ENCODE data around the gene ALKBH6. TPM values are rescaled to one million over a fixed set of nuclear protein-coding genes. Genes with fewer than 3 reads are reported as not detected.
"Not testable (repeated sequence)": the region's sequence is repeated elsewhere in the genome, so short reads cannot be mapped to it uniquely, and the experiment has no call there.

ALKBH6 gene
- total RNA-seq, 1 donor from 2014 or later: 4.7 TPM

- no peak overlapping the region for H3K27ac ChIP-seq (ENCODE audit: low read depth, low read length)
- no peak overlapping the region for H3K4me3 ChIP-seq (ENCODE audit: low read length in 3 of 3)
- peaks cover 8 to 21% (median 11%) of the 10 kb centered on the region in 3 donors for H3K4me1 ChIP-seq (ENCODE audit: control insufficient read depth in 3 of 3, insufficient read depth in 3 of 3, low read length in 3 of 3)
- peak overlapping the region in 1 of 3 donors; percentile 20 for H3K9ac ChIP-seq (ENCODE audit: low read depth in 1 of 3, low read length in 3 of 3)
- H3K9me3 ChIP-seq (ENCODE audit: control insufficient read depth in 3 of 3, low read length in 3 of 3): no peaks in the 10 kb centered on the region
- H3K27me3 ChIP-seq (ENCODE audit: control insufficient read depth in 3 of 3, insufficient read depth in 3 of 3, low read length in 3 of 3): no peaks in the 10 kb centered on the region
- no peaks in the 10 kb centered on the region for H3K36me3 ChIP-seq (ENCODE audit: control insufficient read depth in 3 of 3, insufficient read depth in 3 of 3, low read length in 3 of 3)
Measured at GRCh38 chr19:36051236-36051635, 37.2 kb upstream of the ALKBH6 start.

DNA sequence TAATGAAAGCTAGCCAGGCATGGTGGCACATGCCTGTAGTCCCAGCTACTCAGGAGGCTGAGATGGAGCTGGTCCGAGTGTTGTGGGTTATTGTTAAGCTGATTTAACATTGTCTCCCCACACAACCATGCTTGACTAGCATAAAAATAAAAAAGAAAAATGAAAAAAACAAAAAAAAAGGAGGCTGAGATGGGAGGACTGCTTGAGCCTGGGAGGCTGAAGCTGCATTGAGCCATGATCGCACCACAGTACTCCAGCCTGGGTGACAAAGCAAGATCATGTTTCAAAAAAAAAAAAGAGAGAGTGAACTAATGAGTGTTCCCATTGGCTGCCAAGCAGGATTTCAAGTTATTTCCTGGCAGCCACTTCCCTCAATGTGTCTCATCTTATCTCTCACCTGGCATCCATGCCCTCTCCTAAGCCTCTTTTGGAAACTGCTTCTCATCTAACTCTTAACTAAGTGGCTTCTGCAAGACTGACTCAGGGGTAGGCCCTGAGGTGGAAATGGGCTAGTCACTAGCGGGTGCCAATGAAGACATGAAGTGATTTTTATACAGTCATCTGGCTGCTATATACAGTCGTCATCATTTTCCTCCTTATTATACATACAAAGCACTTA, 35.2 kb upstream of the ALKBH6 start:
- H3K27ac ChIP-seq (ENCODE audit: low read depth, low read length): no peak overlapping the region
- H3K4me3 ChIP-seq (ENCODE audit: low read length in 3 of 3): no peak overlapping the region
- H3K9me3 ChIP-seq (ENCODE audit: control insufficient read depth in 3 of 3, low read length in 3 of 3): no peaks in the 10 kb centered on the region
- H3K27me3 ChIP-seq (ENCODE audit: control insufficient read depth in 3 of 3, insufficient read depth in 3 of 3, low read length in 3 of 3): no peaks in the 10 kb centered on the region
- H3K36me3 ChIP-seq (ENCODE audit: control insufficient read depth in 3 of 3, insufficient read depth in 3 of 3, low read length in 3 of 3): no peaks in the 10 kb centered on the region
- no peak overlapping the region for H3K9ac ChIP-seq (ENCODE audit: low read depth in 1 of 3, low read length in 3 of 3)
- peaks cover 0 to 12% (median 4%) of the 10 kb centered on the region in 3 donors for H3K4me1 ChIP-seq (ENCODE audit: control insufficient read depth in 3 of 3, insufficient read depth in 3 of 3, low read length in 3 of 3)

- Histone ChIP-seq H3K9ac (ENCODE audit: low read depth in 1 of 3, low read length in 3 of 3) (no peak overlapping the region), H3K9me3 (ENCODE audit: control insufficient read depth in 3 of 3, low read length in 3 of 3) (no peaks in the 10 kb centered on the region), H3K36me3 (ENCODE audit: control insufficient read depth in 3 of 3, insufficient read depth in 3 of 3, low read length in 3 of 3) (no peaks in the 10 kb centered on the region), H3K27me3 (ENCODE audit: control insufficient read depth in 3 of 3, insufficient read depth in 3 of 3, low read length in 3 of 3) (no peaks in the 10 kb centered on the region), H3K27ac (ENCODE audit: low read depth, low read length) (no peak overlapping the region), H3K4me1 (ENCODE audit: control insufficient read depth in 3 of 3, insufficient read depth in 3 of 3, low read length in 3 of 3) (peaks cover 0 to 6% (median 2%) of the 10 kb centered on the region in 3 donors), H3K4me3 (ENCODE audit: low read length in 3 of 3) (no peak overlapping the region)
Measured at GRCh38 chr19:36047835-36048234, 33.8 kb upstream of the ALKBH6 start.

DNA sequence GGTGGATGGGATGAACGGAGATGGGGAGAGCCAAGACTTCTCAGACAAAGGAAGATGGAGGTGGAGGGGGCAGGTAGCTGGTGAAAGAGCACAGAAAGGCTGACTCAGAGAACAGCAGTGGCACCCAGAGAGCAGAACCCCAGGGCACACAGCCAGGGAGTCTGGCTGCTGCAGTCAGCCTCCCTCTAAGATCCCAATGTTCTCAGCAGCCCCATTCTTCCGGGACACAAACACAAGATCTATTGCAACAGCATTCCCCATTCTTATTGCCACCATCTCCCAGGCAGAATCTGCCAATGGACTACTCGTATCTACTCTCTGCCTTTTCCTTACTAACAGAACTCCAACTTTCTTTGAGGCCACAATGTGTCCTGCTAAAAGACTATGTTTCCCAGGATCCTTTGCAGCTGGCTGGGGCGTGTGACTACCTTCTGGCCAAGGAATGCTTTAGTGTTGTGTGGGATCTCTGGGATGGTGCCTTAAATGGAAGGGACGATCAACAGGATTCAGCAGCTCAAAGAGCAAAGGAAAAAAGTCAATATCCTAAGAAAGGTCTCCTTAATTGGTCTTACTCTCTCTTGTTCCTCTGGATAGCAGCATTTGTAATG, 32.5 kb upstream of the ALKBH6 start:
- Histone ChIP-seq H3K36me3 (ENCODE audit: control insufficient read depth in 3 of 3, insufficient read depth in 3 of 3, low read length in 3 of 3) (no peaks in the 10 kb centered on the region), H3K27ac (ENCODE audit: low read depth, low read length) (no peak overlapping the region), H3K9me3 (ENCODE audit: control insufficient read depth in 3 of 3, low read length in 3 of 3) (no peaks in the 10 kb centered on the region), H3K9ac (ENCODE audit: low read depth in 1 of 3, low read length in 3 of 3) (no peak overlapping the region), H3K4me1 (ENCODE audit: control insufficient read depth in 3 of 3, insufficient read depth in 3 of 3, low read length in 3 of 3) (peaks cover 0 to 3% (median 0%) of the 10 kb centered on the region in 3 donors), H3K4me3 (ENCODE audit: low read length in 3 of 3) (no peak overlapping the region), H3K27me3 (ENCODE audit: control insufficient read depth in 3 of 3, insufficient read depth in 3 of 3, low read length in 3 of 3) (no peaks in the 10 kb centered on the region)

DNA sequence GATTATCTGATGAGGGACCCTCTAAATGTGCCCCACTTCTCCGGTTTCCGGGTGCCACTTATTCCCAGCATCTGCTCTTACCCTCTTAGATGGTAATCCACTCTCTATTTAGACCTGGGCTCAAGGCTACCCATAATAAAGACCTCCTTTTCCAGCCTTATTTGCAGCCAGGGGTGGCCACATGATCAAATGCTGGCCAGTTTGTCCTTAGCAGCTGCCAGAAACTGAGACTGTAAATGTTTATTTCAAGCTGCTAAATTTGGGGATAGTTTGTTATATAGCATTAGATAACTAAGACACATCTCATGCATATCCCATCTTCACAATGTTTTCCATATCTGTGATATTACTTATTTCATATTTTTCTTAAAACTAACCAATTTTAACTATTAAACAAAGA, 29.9 kb upstream of the ALKBH6 start:
- Histone ChIP-seq H3K27ac (ENCODE audit: low read depth, low read length) (no peak overlapping the region), H3K9me3 (ENCODE audit: control insufficient read depth in 3 of 3, low read length in 3 of 3) (no peaks in the 10 kb centered on the region), H3K4me3 (ENCODE audit: low read length in 3 of 3) (no peak overlapping the region), H3K27me3 (ENCODE audit: control insufficient read depth in 3 of 3, insufficient read depth in 3 of 3, low read length in 3 of 3) (no peaks in the 10 kb centered on the region), H3K4me1 (ENCODE audit: control insufficient read depth in 3 of 3, insufficient read depth in 3 of 3, low read length in 3 of 3) (no peaks in the 10 kb centered on the region), H3K9ac (ENCODE audit: low read depth in 1 of 3, low read length in 3 of 3) (no peak overlapping the region), H3K36me3 (ENCODE audit: control insufficient read depth in 3 of 3, insufficient read depth in 3 of 3, low read length in 3 of 3) (peaks cover 0 to 2% (median 2%) of the 10 kb centered on the region in 3 donors)

DNA sequence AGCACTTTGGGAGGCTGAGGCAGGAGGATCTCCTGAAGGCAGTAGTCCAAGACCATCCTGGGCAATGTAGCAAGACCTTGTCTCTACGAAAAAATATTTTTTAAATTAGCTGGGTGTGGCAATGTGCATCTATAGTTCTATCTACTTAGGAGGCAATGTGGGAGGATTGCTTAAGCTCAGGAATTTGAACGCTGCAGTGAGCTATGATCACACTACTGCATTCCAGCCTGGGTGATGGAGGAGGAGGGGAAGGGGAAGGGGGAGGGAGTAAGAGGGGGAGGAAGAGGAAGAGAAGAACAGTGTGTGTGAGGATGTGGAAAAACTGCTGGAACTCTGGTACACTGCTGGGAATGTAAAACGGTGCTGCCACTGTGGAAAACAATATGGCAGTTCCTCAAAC, 27.8 kb upstream of the ALKBH6 start:
- Histone ChIP-seq H3K9ac (ENCODE audit: low read depth in 1 of 3, low read length in 3 of 3) (no peak overlapping the region), H3K27me3 (ENCODE audit: control insufficient read depth in 3 of 3, insufficient read depth in 3 of 3, low read length in 3 of 3) (no peaks in the 10 kb centered on the region), H3K4me1 (ENCODE audit: control insufficient read depth in 3 of 3, insufficient read depth in 3 of 3, low read length in 3 of 3) (no peaks in the 10 kb centered on the region), H3K4me3 (ENCODE audit: low read length in 3 of 3) (no peak overlapping the region), H3K27ac (ENCODE audit: low read depth, low read length) (no peak overlapping the region), H3K36me3 (ENCODE audit: control insufficient read depth in 3 of 3, insufficient read depth in 3 of 3, low read length in 3 of 3) (peaks cover 0 to 11% (median 2%) of the 10 kb centered on the region in 3 donors), H3K9me3 (ENCODE audit: control insufficient read depth in 3 of 3, low read length in 3 of 3) (no peaks in the 10 kb centered on the region)

DNA sequence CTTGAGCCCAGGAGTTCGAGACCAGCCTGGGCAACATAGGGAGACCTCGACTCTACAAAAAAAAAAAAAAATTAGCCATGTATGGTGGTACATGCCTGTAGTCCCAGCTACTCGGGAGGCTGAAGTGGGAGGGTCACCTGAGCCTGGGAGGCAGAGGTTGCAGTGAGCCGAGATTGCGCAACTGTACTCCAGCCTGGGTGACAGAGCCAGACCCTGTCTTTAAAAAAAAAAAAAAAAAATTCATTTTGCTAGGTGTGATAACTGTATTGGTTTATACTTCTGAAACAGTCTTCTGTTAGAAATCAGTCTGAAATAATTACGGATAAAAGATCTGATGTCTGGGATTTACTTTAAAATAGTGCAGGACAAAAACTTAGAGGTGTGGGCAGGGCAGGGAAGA, 27.1 kb upstream of the ALKBH6 start:
- not testable (repeated sequence) for H3K9ac ChIP-seq (ENCODE audit: low read depth in 1 of 3, low read length in 3 of 3); H3K27ac ChIP-seq (ENCODE audit: low read depth, low read length); H3K4me1 ChIP-seq (ENCODE audit: control insufficient read depth in 3 of 3, insufficient read depth in 3 of 3, low read length in 3 of 3); H3K4me3 ChIP-seq (ENCODE audit: low read length in 3 of 3); H3K27me3 ChIP-seq (ENCODE audit: control insufficient read depth in 3 of 3, insufficient read depth in 3 of 3, low read length in 3 of 3); H3K9me3 ChIP-seq (ENCODE audit: control insufficient read depth in 3 of 3, low read length in 3 of 3)
- peaks cover 0 to 11% (median 2%) of the 10 kb centered on the region in 3 donors for H3K36me3 ChIP-seq (ENCODE audit: control insufficient read depth in 3 of 3, insufficient read depth in 3 of 3, low read length in 3 of 3)

GRCh38 chr19:36040495-36040894, 26.5 kb upstream of the ALKBH6 start:
- Histone ChIP-seq H3K9me3 (ENCODE audit: control insufficient read depth in 3 of 3, low read length in 3 of 3) (no peaks in the 10 kb centered on the region), H3K9ac (ENCODE audit: low read depth in 1 of 3, low read length in 3 of 3) (no peak overlapping the region), H3K27me3 (ENCODE audit: control insufficient read depth in 3 of 3, insufficient read depth in 3 of 3, low read length in 3 of 3) (no peaks in the 10 kb centered on the region), H3K27ac (ENCODE audit: low read depth, low read length) (no peak overlapping the region), H3K4me3 (ENCODE audit: low read length in 3 of 3) (no peak overlapping the region), H3K36me3 (ENCODE audit: control insufficient read depth in 3 of 3, insufficient read depth in 3 of 3, low read length in 3 of 3) (peaks cover 2 to 13% (median 3%) of the 10 kb centered on the region in 3 donors), H3K4me1 (ENCODE audit: control insufficient read depth in 3 of 3, insufficient read depth in 3 of 3, low read length in 3 of 3) (no peaks in the 10 kb centered on the region)

DNA sequence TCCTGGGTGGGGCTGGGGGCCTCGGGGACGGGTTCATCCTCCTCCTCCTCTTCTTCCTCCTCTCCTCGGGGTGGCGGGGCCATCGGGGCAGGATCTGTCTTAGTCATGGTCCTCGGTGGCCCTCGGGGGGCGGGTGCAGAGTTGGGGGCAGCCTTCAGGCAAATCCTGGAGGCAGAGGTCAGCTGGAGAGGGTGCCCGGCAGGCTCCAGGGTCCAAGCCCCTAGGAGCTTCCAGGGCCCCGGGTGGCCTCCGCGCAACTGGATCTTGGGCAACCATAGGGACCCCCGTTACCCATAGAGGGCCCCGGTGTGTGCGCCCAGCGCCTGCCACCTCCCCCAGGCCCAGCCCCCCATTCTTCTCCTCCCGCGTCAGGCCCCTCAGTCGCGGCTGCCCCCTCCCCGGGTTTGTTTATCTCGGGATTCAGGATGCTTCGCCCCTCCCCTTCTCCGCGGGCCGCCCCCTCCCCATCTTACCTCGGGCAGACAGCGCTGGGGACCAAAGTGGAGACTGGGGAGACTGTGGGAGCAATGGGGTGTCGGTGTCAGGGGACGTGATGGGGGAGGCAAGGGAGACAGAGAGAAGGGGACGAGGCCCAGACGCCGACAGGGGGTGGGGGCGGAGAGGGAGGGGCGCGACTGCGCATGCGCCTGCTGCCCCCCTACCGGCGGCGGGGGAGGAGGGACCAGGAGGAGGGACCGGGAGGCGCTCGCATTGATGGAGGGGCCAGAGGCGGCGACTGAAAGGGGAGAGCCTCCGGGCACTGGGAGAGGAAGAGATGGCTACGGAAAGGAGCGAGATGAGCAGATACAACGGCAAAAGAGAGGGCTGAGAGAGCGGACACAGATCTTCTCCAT, 18.5 kb upstream of the ALKBH6 start, which contains the start of gene CLIP3:
Gene CLIP3, minus strand, starts transcription at position 623 of the 854 bp plus-strand sequence. Its CDS starts 516 bp downstream, at position 107.
- peaks cover 3 to 10% (median 4%) of the 10 kb centered on the region in 3 donors for H3K27me3 ChIP-seq (ENCODE audit: control insufficient read depth in 3 of 3, insufficient read depth in 3 of 3, low read length in 3 of 3)
- peaks cover 6 to 13% (median 7%) of the 10 kb centered on the region in 3 donors for H3K36me3 ChIP-seq (ENCODE audit: control insufficient read depth in 3 of 3, insufficient read depth in 3 of 3, low read length in 3 of 3)
- no peaks in the 10 kb centered on the region for H3K9me3 ChIP-seq (ENCODE audit: control insufficient read depth in 3 of 3, low read length in 3 of 3)
- H3K9ac ChIP-seq (ENCODE audit: low read depth in 1 of 3, low read length in 3 of 3): peak within 1 kb of the TSS in 1 of 3 donors; percentile 45
- no peak within 1 kb of the TSS for H3K27ac ChIP-seq (ENCODE audit: low read depth, low read length)
- peaks cover 0 to 5% (median 4%) of the 10 kb centered on the region in 3 donors for H3K4me1 ChIP-seq (ENCODE audit: control insufficient read depth in 3 of 3, insufficient read depth in 3 of 3, low read length in 3 of 3)
- H3K4me3 ChIP-seq (ENCODE audit: low read length in 3 of 3): peak within 1 kb of the TSS; percentile 43 to 49 (median 49)

Data from skeletal muscle tissue (tissue), 4 donors.